Measurements from ENCODE around the gene TFAP2A. TPM values are rescaled to one million over a fixed set of nuclear protein-coding genes. Genes with fewer than 3 reads are reported as not detected.

The TFAP2A gene
- total and polyA plus RNA-seq, 4 experiments from 2014 or later: not detected

GRCh38 chr6:10451828-10452509 lies 37.1 kb upstream of the TFAP2A start:
- DNase-seq: no peak
- intact Hi-C loops (cut with micrococcal nuclease): no loop called here
- no peaks in the 10 kb centered on the region for H3K9me3 ChIP-seq (ENCODE audit: control insufficient read depth in 1 of 2, low read length in 2 of 2)
- H3K4me1 Mint-ChIP-seq: no peaks in the 10 kb centered on the region
- H3K4me3 Mint-ChIP-seq: no peak overlapping the region
- no peak overlapping the region for H3K27ac ChIP-seq (ENCODE audit: low read depth, low read length)
- no peaks in the 10 kb centered on the region for H3K4me1 ChIP-seq (ENCODE audit: insufficient read depth, low read length)
- H3K36me3 ChIP-seq (ENCODE audit: insufficient read depth, low read length): no peaks in the 10 kb centered on the region
- no peak overlapping the region for H3K4me3 ChIP-seq (ENCODE audit: low read length in 2 of 2)
- no peaks in the 10 kb centered on the region for H3K27me3 ChIP-seq (ENCODE audit: insufficient read depth, low read length)
- POLR2A ChIA-PET (ENCODE audit: partially characterized antibody): no interaction called here
- CTCF ChIA-PET (ENCODE audit: partially characterized antibody): no interaction called here
- H3K27me3 Mint-ChIP-seq: peaks cover 8 to 9% of the 10 kb centered on the region in 2 donors
- no peak overlapping the region for H3K27ac Mint-ChIP-seq
- H3K9me3 Mint-ChIP-seq: no peaks in the 10 kb centered on the region
- H3K36me3 Mint-ChIP-seq: no peaks in the 10 kb centered on the region

DNA sequence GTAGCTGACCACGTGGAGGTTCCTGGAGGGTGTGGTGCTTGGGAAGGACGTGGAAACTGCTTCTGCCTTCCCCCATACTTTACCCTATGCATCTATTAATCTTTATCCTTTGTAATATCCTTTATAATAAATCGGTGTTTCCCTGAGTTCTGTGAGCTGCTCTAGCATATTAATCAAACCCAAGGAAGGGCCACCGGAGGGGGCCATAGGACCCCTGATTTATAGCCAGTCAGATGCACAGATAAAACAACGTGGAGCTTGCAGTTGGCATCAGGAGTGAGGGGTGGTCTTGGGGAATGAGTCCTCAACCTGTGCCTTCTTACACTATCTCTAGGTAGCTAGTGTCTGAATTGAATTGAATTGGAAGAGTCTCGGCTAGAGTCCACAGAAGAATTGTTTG lies 36.5 kb upstream of the TFAP2A start:
- no peak overlapping the region for H3K27ac ChIP-seq (ENCODE audit: low read depth, low read length)
- Mint-ChIP-seq H3K27me3 (peaks cover 8 to 9% of the 10 kb centered on the region in 2 donors), H3K4me1 (no peaks in the 10 kb centered on the region), H3K9me3 (no peaks in the 10 kb centered on the region), H3K4me3 (no peak overlapping the region), H3K27ac (no peak overlapping the region), H3K36me3 (no peaks in the 10 kb centered on the region)
- H3K4me1 ChIP-seq (ENCODE audit: insufficient read depth, low read length): no peaks in the 10 kb centered on the region
- no peaks in the 10 kb centered on the region for H3K36me3 ChIP-seq (ENCODE audit: insufficient read depth, low read length)
- intact Hi-C loops (cut with micrococcal nuclease): no loop called here
- H3K4me3 ChIP-seq (ENCODE audit: low read length in 2 of 2): no peak overlapping the region
- CTCF ChIA-PET (ENCODE audit: partially characterized antibody): no interaction called here
- POLR2A ChIA-PET (ENCODE audit: partially characterized antibody): no interaction called here
- no peaks in the 10 kb centered on the region for H3K27me3 ChIP-seq (ENCODE audit: insufficient read depth, low read length)
- no peaks in the 10 kb centered on the region for H3K9me3 ChIP-seq (ENCODE audit: control insufficient read depth in 1 of 2, low read length in 2 of 2)
- no peak for DNase-seq

GRCh38 chr6:10449751-10450150 lies 34.9 kb upstream of the TFAP2A start:
- intact Hi-C loops (cut with micrococcal nuclease): no loop called here
- Histone ChIP-seq H3K27me3 (ENCODE audit: insufficient read depth, low read length) (no peaks in the 10 kb centered on the region), H3K36me3 (ENCODE audit: insufficient read depth, low read length) (no peaks in the 10 kb centered on the region), H3K27ac (ENCODE audit: low read depth, low read length) (no peak overlapping the region), H3K9me3 (ENCODE audit: control insufficient read depth in 1 of 2, low read length in 2 of 2) (no peaks in the 10 kb centered on the region), H3K4me1 (ENCODE audit: insufficient read depth, low read length) (no peaks in the 10 kb centered on the region), H3K4me3 (ENCODE audit: low read length in 2 of 2) (no peak overlapping the region)
- Mint-ChIP-seq H3K9me3 (no peaks in the 10 kb centered on the region), H3K36me3 (no peaks in the 10 kb centered on the region), H3K27ac (no peak overlapping the region), H3K4me3 (no peak overlapping the region), H3K27me3 (peaks cover 7 to 8% of the 10 kb centered on the region in 2 donors), H3K4me1 (no peaks in the 10 kb centered on the region)
- no peak for DNase-seq
- ChIA-PET POLR2A (ENCODE audit: partially characterized antibody) (no interaction called here), CTCF (ENCODE audit: partially characterized antibody) (interaction anchor here (1.0 kb wide), 1 partner anchor 11 kb away, joined by 3 read pairs; no protein-coding TSS in a partner anchor)

- Mint-ChIP-seq H3K27me3 (peaks cover 10 to 14% of the 10 kb centered on the region in 2 donors), H3K4me3 (no peak overlapping the region)
These were observed 33.2 kb upstream of the TFAP2A start for GRCh38 chr6:10448096-10448495.

GRCh38 chr6:10446548-10446947 lies 31.7 kb upstream of the TFAP2A start:
- ChIA-PET CTCF (ENCODE audit: partially characterized antibody) (no interaction called here), POLR2A (ENCODE audit: partially characterized antibody) (no interaction called here)
- Histone ChIP-seq H3K9me3 (ENCODE audit: control insufficient read depth in 1 of 2, low read length in 2 of 2) (no peaks in the 10 kb centered on the region), H3K27me3 (ENCODE audit: insufficient read depth, low read length) (no peaks in the 10 kb centered on the region), H3K4me3 (ENCODE audit: low read length in 2 of 2) (no peak overlapping the region), H3K4me1 (ENCODE audit: insufficient read depth, low read length) (no peaks in the 10 kb centered on the region), H3K27ac (ENCODE audit: low read depth, low read length) (no peak overlapping the region), H3K36me3 (ENCODE audit: insufficient read depth, low read length) (no peaks in the 10 kb centered on the region)
- Mint-ChIP-seq H3K36me3 (no peaks in the 10 kb centered on the region), H3K27me3 (peaks cover 13 to 18% of the 10 kb centered on the region in 2 donors), H3K4me3 (no peak overlapping the region), H3K27ac (no peak overlapping the region), H3K9me3 (no peaks in the 10 kb centered on the region), H3K4me1 (no peaks in the 10 kb centered on the region)
- intact Hi-C loops (cut with micrococcal nuclease): no loop called here
- no peak for DNase-seq

More at GRCh38 chr6:10448096-10448495, 33.2 kb upstream of the TFAP2A start:
- intact Hi-C loops (cut with micrococcal nuclease): no loop called here
- Mint-ChIP-seq H3K36me3 (no peaks in the 10 kb centered on the region), H3K4me1 (no peaks in the 10 kb centered on the region), H3K27ac (no peak overlapping the region), H3K9me3 (no peaks in the 10 kb centered on the region)
- no peaks in the 10 kb centered on the region for H3K36me3 ChIP-seq (ENCODE audit: insufficient read depth, low read length)
- CTCF ChIA-PET (ENCODE audit: partially characterized antibody): interaction anchor here (1.0 kb wide), 1 partner anchor 30 kb away, joined by 3 read pairs; no protein-coding TSS in a partner anchor
- no peaks in the 10 kb centered on the region for H3K27me3 ChIP-seq (ENCODE audit: insufficient read depth, low read length)
- no peak overlapping the region for H3K4me3 ChIP-seq (ENCODE audit: low read length in 2 of 2)
- DNase-seq: no peak
- H3K9me3 ChIP-seq (ENCODE audit: control insufficient read depth in 1 of 2, low read length in 2 of 2): no peaks in the 10 kb centered on the region
- POLR2A ChIA-PET (ENCODE audit: partially characterized antibody): no interaction called here
- H3K27ac ChIP-seq (ENCODE audit: low read depth, low read length): no peak overlapping the region
- no peaks in the 10 kb centered on the region for H3K4me1 ChIP-seq (ENCODE audit: insufficient read depth, low read length)

- H3K36me3 Mint-ChIP-seq: no peaks in the 10 kb centered on the region
- POLR2A ChIA-PET (ENCODE audit: partially characterized antibody): no interaction called here
- H3K9me3 ChIP-seq (ENCODE audit: control insufficient read depth in 1 of 2, low read length in 2 of 2): no peaks in the 10 kb centered on the region
- no peak overlapping the region for H3K27ac Mint-ChIP-seq
- no peak for DNase-seq
- no peaks in the 10 kb centered on the region for H3K4me1 ChIP-seq (ENCODE audit: insufficient read depth, low read length)
- CTCF ChIA-PET (ENCODE audit: partially characterized antibody): no interaction called here
- H3K36me3 ChIP-seq (ENCODE audit: insufficient read depth, low read length): no peaks in the 10 kb centered on the region
- H3K27me3 ChIP-seq (ENCODE audit: insufficient read depth, low read length): no peaks in the 10 kb centered on the region
- H3K9me3 Mint-ChIP-seq: no peaks in the 10 kb centered on the region
- H3K4me1 Mint-ChIP-seq: no peaks in the 10 kb centered on the region
- intact Hi-C loops (cut with micrococcal nuclease): no loop called here
- H3K27ac ChIP-seq (ENCODE audit: low read depth, low read length): no peak overlapping the region
- H3K4me3 Mint-ChIP-seq: no peak overlapping the region
- no peak overlapping the region for H3K4me3 ChIP-seq (ENCODE audit: low read length in 2 of 2)
- peaks cover 15 to 22% of the 10 kb centered on the region in 2 donors for H3K27me3 Mint-ChIP-seq
These were observed 26.8 kb upstream of the TFAP2A start for GRCh38 chr6:10441655-10442009.

DNA sequence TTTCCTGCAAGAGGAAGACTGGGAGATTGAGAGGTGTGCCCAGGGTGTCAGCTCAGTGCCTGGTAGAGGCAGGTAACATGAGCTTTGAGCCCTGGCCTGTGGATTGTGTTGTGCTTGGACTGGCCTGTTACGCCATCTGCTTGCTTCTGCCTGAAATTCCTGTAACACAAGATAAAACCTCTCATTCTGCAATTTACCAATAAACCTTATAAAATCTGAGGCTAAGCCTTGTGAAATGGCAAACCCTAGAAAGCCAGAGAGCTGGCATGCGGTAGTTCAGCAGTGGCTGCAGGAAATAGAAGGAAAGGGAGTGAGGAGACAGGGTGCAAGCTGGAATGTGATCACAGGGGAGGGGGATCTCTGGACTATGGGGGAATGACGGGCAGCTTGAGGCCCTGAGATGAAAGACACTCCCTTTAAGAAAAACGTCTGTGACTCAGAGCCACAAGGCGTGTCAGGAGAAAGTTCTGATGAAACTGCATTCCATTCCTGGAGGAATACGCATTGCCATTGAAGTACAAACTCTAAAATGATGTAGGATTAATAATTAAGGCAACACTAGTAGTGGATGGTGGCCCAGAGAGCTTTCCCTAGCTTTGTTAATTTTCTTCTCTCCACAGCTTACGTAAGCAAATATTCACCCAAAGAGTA lies 26.3 kb upstream of the TFAP2A start:
- H3K27ac Mint-ChIP-seq: no peak overlapping the region
- no peaks in the 10 kb centered on the region for H3K4me1 Mint-ChIP-seq
- Histone ChIP-seq H3K4me1 (ENCODE audit: insufficient read depth, low read length) (no peaks in the 10 kb centered on the region), H3K27ac (ENCODE audit: low read depth, low read length) (no peak overlapping the region), H3K36me3 (ENCODE audit: insufficient read depth, low read length) (no peaks in the 10 kb centered on the region), H3K27me3 (ENCODE audit: insufficient read depth, low read length) (no peaks in the 10 kb centered on the region), H3K9me3 (ENCODE audit: control insufficient read depth in 1 of 2, low read length in 2 of 2) (no peaks in the 10 kb centered on the region), H3K4me3 (ENCODE audit: low read length in 2 of 2) (no peak overlapping the region)
- POLR2A ChIA-PET (ENCODE audit: partially characterized antibody): no interaction called here
- DNase-seq: no peak
- intact Hi-C loops (cut with micrococcal nuclease): no loop called here
- CTCF ChIA-PET (ENCODE audit: partially characterized antibody): no interaction called here
- peaks cover 15 to 20% of the 10 kb centered on the region in 2 donors for H3K27me3 Mint-ChIP-seq
- H3K4me3 Mint-ChIP-seq: no peak overlapping the region
- H3K36me3 Mint-ChIP-seq: no peaks in the 10 kb centered on the region
- no peaks in the 10 kb centered on the region for H3K9me3 Mint-ChIP-seq

All from CD4-positive, alpha-beta memory T cell (primary cell).